HL-60 (cell line): Measurements from ENCODE around the gene RUNX1.

Experiments
- DNase-seq, 2 experiments: peaks; one replicate each; pipeline ENCODE4 v3.0.0-alpha.2; 2010 to 2020; ENCODE audit warnings: low read depth in 1 of 2, low spot score in 1 of 2
- H3K27ac ChIP-seq: fragments of 250-450 bp; sonication (Bioruptor Pico); replicated peaks from 2 replicates; pipeline ENCODE4 v1.5.1; 2020; ENCODE audit warnings: mild to moderate bottlenecking, moderate library complexity
- H3K27me3 ChIP-seq: fragments of 250-450 bp; sonication (Bioruptor Pico); 2 replicates; pipeline ENCODE4 v1.5.1; 2021; ENCODE audit warnings: mild to moderate bottlenecking, moderate library complexity; ENCODE audit not compliant: insufficient read depth, poor library complexity, severe bottlenecking
- H3K4me3 ChIP-seq: replicated peaks from 2 replicates; pipeline ENCODE4 v1.5.1; 2011; ENCODE audit warnings: mild to moderate bottlenecking, control low read depth, low read length; ENCODE audit not compliant: insufficient read depth
- CTCF ChIP-seq: IDR thresholded peaks from one replicate; pipeline ENCODE4 v1.5.1; 2011; ENCODE audit warnings: low read length, control low read depth, inconsistent platforms; ENCODE audit not compliant: insufficient read depth
- GABPA ChIP-seq: IDR thresholded peaks from 2 replicates; pipeline ENCODE4 v1.6.1; 2012; ENCODE audit warnings: low read depth
- POLR2AphosphoS5 ChIP-seq: IDR thresholded peaks from 2 replicates; pipeline ENCODE4 v1.6.1; 2012; ENCODE audit warnings: low read depth
- REST ChIP-seq: IDR thresholded peaks from 2 replicates; pipeline ENCODE4 v1.6.1; 2012; ENCODE audit warnings: low read depth; ENCODE audit not compliant: insufficient replicate concordance
- SPI1 ChIP-seq: IDR thresholded peaks from 2 replicates; pipeline ENCODE4 v1.6.1; 2012; ENCODE audit warnings: low read depth, mild to moderate bottlenecking, borderline replicate concordance

RUNX1 gene

GRCh38 chr21:34800797-34801518 lies 248.1 kb downstream of the RUNX1 start:
- TF ChIP-seq GABPA (no peak), CTCF (no peak), REST (no peak), POLR2AphosphoS5 (no peak), SPI1 (no peak)
- DNase-seq: no peak
- Histone ChIP-seq H3K27ac (no peak overlapping the region), H3K27me3 (no peaks in the 10 kb centered on the region), H3K4me3 (no peak overlapping the region)

- TF ChIP-seq GABPA (no peak), SPI1 (no peak), REST (no peak), CTCF (no peak), POLR2AphosphoS5 (no peak)
- Histone ChIP-seq H3K27me3 (no peaks in the 10 kb centered on the region), H3K4me3 (no peak overlapping the region), H3K27ac (no peak overlapping the region)
- DNase-seq: no peak
Measured at GRCh38 chr21:34799092-34799491, 250.0 kb downstream of the RUNX1 start.

- no peaks in the 10 kb centered on the region for H3K27me3 ChIP-seq
- no peak for TF ChIP-seq REST
- TF ChIP-seq POLR2AphosphoS5: no peak
- TF ChIP-seq GABPA: no peak
- no peak for TF ChIP-seq CTCF
- TF ChIP-seq SPI1: no peak
- no peak for DNase-seq
- no peak overlapping the region for H3K4me3 ChIP-seq
- H3K27ac ChIP-seq: no peak overlapping the region
Measured at GRCh38 chr21:34797921-34798535, 251.1 kb downstream of the RUNX1 start.
